GM21576 (cell line): Measurements from ENCODE around the gene DUSP22.

Source experiments
- ATAC-seq: cut with Tn5 transposase; IDR thresholded peaks from one replicate; pipeline ENCODE4 v1.9.1; 2021; ENCODE audit warnings: mild to moderate bottlenecking, moderate library complexity; ENCODE audit not compliant: unreplicated experiment

DUSP22 gene

GRCh38 chr6:349491-349921, 57.2 kb downstream of the DUSP22 start:
- no peak for ATAC-seq

- no peak for ATAC-seq
Observed at GRCh38 chr6:350371-350770, 58.1 kb downstream of the DUSP22 start.

- no peak for ATAC-seq
Observed at GRCh38 chr6:351011-351866, 59.0 kb downstream of the DUSP22 start.

GRCh38 chr6:351867-352289, 59.6 kb downstream of the DUSP22 start:
- ATAC-seq = no peak

GRCh38 chr6:352474-352873, 60.2 kb downstream of the DUSP22 start:
- ATAC-seq = no peak

- no peak for ATAC-seq
Observed at GRCh38 chr6:352896-353470, 60.7 kb downstream of the DUSP22 start.

- no peak for ATAC-seq
Observed at GRCh38 chr6:353642-354614, 61.6 kb downstream of the DUSP22 start.

- ATAC-seq = no peak
Observed at GRCh38 chr6:354631-355280, 62.5 kb downstream of the DUSP22 start.

- no peak for ATAC-seq
Observed at GRCh38 chr6:355373-356208, 63.3 kb downstream of the DUSP22 start.

- ATAC-seq = peak; percentile 54
Observed at GRCh38 chr6:356828-357251, 64.6 kb downstream of the DUSP22 start.

- no peak for ATAC-seq
Observed at GRCh38 chr6:357261-357790, 65.0 kb downstream of the DUSP22 start.

GRCh38 chr6:357791-358341, 65.6 kb downstream of the DUSP22 start:
- no peak for ATAC-seq

- ATAC-seq = no peak
Observed at GRCh38 chr6:358432-358831, 66.1 kb downstream of the DUSP22 start.

GRCh38 chr6:358847-359246, 66.6 kb downstream of the DUSP22 start:
- no peak for ATAC-seq

- no peak for ATAC-seq
Observed at GRCh38 chr6:359261-360035, 67.2 kb downstream of the DUSP22 start.

GRCh38 chr6:360349-360748, 68.1 kb downstream of the DUSP22 start:
- ATAC-seq = no peak

- no peak for ATAC-seq
Observed at GRCh38 chr6:360764-361373, 68.6 kb downstream of the DUSP22 start.
